SU-DHL-6 (cell line): Measurements from ENCODE around the gene PLSCR4.

Experiments
- CTCF ChIP-seq: fragments of 200-600 bp; sonication (generic); IDR thresholded peaks from one replicate; pipeline ENCODE4 v1.5.1; 2017; ENCODE audit warnings: antibody characterized with exemption, mild to moderate bottlenecking, low read length, moderate library complexity; ENCODE audit not compliant: insufficient read depth, poor library complexity, severe bottlenecking
- EZH2phosphoT487 ChIP-seq: fragments of 200-600 bp; sonication (generic), shearing (Covaris generic); conservative IDR thresholded peaks from 2 replicates; pipeline ENCODE4 v1.6.1; 2018; ENCODE audit warnings: mild to moderate bottlenecking, antibody characterized with exemption, low read length, moderate library complexity, mixed read lengths

GRCh38 chr3:146170591-146170990 lies 80.3 kb downstream of the PLSCR4 start:
- TF ChIP-seq CTCF (no peak), EZH2phosphoT487 (no peak)
